Stimulated activated CD4-positive, alpha-beta T cell treated with anti-CD3 and anti-CD28 coated beads, Interleukin-2, amount 100 ng/mL, for 48 hours (primary cell): ENCODE measurements around the gene LAMB3.
"Not testable (repeated sequence)": the region's sequence is repeated elsewhere in the genome, so short reads cannot be mapped to it uniquely, and the experiment has no call there.

Source experiments
- DNase-seq, 2 donors: peaks; one replicate each; pipeline ENCODE4 v3.0.0-alpha.2; 2020

LAMB3 gene

GRCh38 chr1:209652121-209652735, at the start of gene LAMB3:
Gene LAMB3 (minus strand): TSS chr1:209652425. CDS start chr1:209650944, 1,481 bp downstream.
- no peak for DNase-seq

DNA sequence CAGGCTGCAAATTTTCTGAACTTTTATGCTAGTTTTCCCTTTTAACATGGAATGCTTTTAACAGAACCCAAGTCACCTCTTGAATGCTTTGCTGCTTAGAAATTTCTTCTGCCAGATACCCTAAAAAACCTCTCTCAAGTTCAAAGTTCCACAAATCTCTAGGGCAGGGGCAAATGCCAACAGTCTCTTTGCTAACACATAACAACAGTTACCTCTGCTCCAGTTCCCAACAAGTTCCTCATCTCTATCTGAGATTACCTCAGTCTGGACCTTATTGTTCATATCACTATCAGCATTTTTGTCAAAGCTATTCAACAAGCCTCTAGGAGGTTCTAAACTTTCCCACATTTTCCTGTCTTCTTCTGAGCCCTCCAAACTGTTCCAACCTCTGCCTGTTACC, 48.5 kb upstream of the LAMB3 start:
- DNase-seq: not testable (repeated sequence)

DNA sequence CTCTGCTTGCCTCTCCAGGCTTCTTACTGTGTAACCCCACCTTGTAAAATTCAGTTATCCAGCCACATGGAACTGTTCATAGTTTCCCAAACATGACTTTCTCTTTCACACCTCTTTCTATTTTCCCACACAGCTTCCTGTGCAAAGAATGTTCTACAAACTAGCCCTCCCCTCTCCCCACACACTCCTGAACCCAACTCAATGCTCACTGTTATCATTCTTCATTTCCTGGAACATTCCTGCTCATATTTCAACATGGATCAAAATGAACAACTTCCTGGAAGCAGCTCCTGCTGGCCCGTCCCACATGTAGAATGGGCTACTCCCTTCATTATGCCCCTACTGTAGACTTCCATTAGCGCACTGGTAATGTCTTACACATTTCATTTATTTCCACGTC, 44.9 kb upstream of the LAMB3 start:
- DNase-seq: no peak

GRCh38 chr1:209696673-209697072, 44.4 kb upstream of the LAMB3 start:
- DNase-seq: no peak

DNA sequence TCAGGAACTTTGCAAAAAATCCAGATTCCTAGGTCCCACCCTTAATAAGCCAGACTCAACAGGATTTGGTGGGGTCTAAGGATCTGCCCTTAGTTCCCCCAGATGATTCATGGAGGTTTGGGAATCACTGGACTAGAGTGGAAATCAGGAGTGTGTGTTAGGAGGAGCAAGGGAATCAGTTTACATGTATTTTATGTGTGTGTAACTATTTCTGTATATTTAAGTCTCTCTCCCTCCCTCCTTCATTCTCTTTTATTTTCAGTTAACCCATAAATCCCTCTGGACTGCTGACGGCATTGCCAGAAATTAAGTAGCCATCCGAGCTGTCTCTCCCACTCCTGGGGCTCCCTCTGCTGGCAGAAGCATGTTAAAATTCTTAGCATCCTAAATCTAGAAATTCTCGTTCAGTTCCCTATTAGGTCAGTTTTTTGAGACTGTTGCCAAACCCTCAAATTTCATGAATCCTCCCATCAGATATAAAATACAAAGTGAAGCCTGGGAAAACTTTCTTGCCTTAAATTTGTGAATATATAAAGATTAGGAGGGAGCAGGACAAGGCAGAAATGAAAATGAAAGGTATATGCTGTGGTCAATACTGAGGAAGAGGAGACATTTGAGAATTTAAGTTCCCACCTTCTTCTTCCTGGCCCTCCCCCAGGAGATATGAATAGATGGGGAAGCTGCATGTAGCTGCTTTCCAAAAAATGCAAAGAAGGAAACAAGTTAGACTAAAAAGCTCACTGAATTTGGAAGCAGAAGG, 40.7 kb upstream of the LAMB3 start:
- peak; percentile 80 to 82 for DNase-seq

DNA sequence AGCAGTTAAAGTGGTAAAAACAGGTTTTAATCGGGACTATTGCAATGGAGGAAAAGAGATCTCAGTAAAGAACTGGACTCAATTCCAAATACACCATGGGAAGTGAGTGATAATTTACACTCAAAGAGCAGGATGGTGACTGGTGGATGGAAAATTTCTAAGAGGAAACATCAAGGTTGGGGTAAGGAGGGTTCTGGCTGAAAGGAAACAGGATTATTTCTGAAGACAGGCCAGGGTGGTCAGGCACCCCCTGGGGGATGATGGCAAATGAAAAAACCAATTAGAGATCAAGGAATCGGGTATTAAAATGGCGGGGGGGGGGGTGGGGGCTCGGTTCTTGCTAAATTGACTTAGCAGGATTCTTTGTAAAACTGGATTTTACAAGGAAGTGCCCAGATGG, 40.1 kb upstream of the LAMB3 start:
- DNase-seq: no peak

GRCh38 chr1:209691237-209691636, 39.0 kb upstream of the LAMB3 start:
- DNase-seq: no peak

- DNase-seq: no peak
Observed at GRCh38 chr1:209689477-209689876, 37.3 kb upstream of the LAMB3 start.

GRCh38 chr1:209688746-209689234, 36.6 kb upstream of the LAMB3 start:
- DNase-seq: no peak

GRCh38 chr1:209686322-209686721, 34.1 kb upstream of the LAMB3 start:
- no peak for DNase-seq

GRCh38 chr1:209685821-209686220, 33.6 kb upstream of the LAMB3 start:
- DNase-seq: no peak

DNA sequence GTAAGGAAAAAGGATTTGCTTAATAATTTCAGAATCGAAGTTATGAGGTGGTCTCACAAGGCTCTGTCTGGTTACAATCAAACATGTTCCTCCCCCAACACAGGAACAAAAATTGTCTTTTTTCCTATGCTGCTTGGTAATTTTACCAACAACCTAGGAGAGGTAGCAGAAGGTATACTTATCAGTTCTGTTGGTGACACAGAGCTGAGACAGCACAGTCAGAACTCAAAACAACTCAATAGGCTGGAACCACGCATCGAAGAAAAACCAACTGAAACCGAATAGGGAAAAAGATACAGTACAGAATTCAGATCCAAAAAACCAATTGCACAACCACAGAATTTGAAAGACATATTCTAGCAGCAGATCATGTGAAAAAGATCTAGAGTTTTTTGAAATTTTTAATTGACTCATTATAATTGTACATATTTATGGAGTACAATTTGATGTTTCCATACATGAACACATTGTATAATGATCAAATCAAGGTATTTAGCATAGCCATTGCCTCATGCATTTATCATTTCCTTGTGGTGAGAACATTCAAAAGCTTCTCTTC, 26.8 kb upstream of the LAMB3 start:
- DNase-seq: no peak

DNA sequence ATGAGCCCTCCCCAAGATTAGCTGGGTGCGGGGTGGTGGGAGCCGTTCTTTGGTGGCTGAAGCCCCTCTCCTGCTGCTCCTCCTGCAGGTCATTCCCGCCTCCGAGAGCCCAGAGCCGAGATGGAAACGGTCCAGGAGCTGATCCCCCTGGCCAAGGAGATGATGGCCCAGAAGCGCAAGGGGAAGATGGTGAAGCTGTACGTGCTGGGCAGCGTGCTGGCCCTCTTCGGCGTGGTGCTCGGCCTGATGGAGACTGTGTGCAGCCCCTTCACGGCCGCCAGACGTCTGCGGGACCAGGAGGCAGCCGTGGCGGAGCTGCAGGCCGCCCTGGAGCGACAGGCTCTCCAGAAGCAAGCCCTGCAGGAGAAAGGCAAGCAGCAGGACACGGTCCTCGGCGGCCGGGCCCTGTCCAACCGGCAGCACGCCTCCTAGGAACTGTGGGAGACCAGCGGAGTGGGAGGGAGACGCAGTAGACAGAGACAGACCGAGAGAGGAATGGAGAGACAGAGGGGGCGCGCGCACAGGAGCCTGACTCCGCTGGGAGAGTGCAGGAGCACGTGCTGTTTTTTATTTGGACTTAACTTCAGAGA, 23.4 kb upstream of the LAMB3 start:
- no peak for DNase-seq

DNA sequence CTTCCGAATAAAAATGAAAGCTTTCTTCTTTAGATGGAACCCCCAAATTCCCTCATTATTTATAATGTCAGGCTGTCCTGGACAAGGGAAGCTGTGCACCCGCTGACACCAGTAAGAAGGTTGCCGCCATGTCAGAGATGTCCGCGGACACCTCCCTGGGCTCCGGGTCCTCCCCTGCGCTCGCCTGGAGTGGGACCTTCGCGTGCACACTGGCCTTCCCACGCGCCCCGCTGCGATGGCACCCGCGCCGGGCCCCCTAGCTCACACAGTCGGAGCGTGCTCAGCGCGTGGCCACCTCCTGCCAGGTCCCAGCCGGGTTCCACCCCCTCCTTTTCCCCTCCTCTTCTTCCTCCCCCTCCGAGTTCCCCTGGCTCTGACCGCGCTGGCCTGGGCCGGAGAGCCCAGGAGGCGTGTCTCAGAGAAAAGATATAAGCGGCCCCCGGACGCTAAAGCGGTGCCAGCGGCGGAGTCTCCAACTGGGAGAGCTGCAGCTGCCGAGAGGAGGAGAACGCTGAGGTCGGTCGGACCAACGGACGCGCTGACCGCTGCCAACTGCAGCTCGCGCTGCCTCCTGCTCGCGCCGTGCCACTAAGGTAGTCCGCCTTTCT, 22.8 kb upstream of the LAMB3 start, which contains the start of gene G0S2:
G0S2 (plus strand) TSS at position 456 of the 608 bp plus-strand sequence. CDS start 273 bp downstream, outside the sequence.
- peak in 1 of 2 donors; percentile 30 for DNase-seq

- no peak for DNase-seq
Observed at GRCh38 chr1:209673631-209674417, 21.6 kb upstream of the LAMB3 start.

GRCh38 chr1:209672705-209673630, 20.7 kb upstream of the LAMB3 start:
- peak in 1 of 2 donors; percentile 33 for DNase-seq

DNA sequence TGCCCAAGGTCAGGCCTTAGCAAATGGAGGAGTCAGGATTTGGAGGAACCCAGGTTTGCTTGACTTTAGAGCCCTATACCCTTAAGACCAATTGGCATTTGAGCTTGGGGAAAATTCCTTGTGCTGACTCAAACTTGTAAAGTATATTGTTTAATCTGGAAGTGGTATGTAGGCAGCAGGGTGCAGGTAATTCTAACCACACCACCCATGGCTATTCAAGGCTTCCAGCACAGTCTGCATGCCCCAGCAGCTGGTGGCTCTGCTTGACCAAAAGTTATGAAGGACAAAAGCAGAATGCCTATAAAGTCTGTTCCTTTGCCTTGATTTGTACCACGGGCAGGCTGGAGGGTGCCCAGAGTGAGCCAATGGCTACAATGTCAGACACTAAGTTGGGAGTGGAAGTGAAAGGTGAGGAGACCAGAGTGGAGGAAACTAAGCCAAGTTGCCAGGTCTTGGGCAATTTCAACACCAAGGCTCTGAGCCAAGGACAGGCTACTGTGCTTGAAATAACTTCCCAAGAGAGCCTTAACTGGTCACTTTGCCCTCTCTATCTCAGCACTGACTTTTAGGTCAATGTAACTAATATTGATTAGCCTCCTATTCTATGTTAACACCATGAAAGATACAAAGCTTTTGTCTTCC, 18.3 kb upstream of the LAMB3 start:
- DNase-seq: no peak

- DNase-seq: no peak
Observed at GRCh38 chr1:209667708-209668107, 15.5 kb upstream of the LAMB3 start.

- no peak for DNase-seq
Observed at GRCh38 chr1:209667103-209667502, 14.9 kb upstream of the LAMB3 start.

- no peak for DNase-seq
Observed at GRCh38 chr1:209662879-209663327, 10.7 kb upstream of the LAMB3 start.
